ENCODE data around the gene TFEB. TPM values are rescaled to one million over a fixed set of nuclear protein-coding genes. Genes with fewer than 3 reads are reported as not detected.

Gene TFEB
- total and polyA plus RNA-seq, 2 of the 8 experiments (the other 6 are each of a cell fraction or from before 2014, with no cell fraction given): 2.3 to 6.7 TPM

DNA sequence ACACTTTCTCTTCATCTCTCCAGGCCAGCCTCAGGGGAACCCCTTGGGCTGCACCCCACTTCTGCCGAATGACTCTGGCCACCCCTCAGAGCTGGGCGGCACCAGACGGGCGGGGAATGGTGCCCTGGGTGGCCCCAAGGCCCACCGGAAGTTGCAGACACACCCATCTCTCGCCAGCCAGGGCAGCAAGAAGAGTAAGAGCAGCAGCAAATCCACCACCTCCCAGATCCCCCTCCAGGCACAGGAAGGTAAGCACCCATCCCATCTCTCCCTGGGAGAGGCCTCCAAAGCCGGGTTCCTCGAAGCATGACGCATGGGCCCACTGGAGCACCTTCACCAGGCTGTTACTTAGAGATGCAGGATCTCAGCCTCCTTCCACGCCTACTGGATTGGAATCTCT lies 85.8 kb downstream of the TFEB start:
- FAIRE-seq: no peak
- no peak for TF ChIP-seq SRF (IDR thresholded peaks at IDR 0.05; ENCODE audit: low read depth, low read length)
- TF ChIP-seq EZH2 (IDR thresholded peaks at IDR 0.05; ENCODE audit: low read depth, low read length, severe bottlenecking): no peak
- TF ChIP-seq, protein P1, sequence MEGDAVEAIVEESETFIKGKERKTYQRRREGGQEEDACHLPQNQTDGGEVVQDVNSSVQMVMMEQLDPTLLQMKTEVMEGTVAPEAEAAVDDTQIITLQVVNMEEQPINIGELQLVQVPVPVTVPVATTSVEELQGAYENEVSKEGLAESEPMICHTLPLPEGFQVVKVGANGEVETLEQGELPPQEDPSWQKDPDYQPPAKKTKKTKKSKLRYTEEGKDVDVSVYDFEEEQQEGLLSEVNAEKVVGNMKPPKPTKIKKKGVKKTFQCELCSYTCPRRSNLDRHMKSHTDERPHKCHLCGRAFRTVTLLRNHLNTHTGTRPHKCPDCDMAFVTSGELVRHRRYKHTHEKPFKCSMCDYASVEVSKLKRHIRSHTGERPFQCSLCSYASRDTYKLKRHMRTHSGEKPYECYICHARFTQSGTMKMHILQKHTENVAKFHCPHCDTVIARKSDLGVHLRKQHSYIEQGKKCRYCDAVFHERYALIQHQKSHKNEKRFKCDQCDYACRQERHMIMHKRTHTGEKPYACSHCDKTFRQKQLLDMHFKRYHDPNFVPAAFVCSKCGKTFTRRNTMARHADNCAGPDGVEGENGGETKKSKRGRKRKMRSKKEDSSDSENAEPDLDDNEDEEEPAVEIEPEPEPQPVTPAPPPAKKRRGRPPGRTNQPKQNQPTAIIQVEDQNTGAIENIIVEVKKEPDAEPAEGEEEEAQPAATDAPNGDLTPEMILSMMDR (IDR thresholded peaks at IDR 0.05; ENCODE audit: control extremely low read depth in 1 of 3, insufficient read depth in 1 of 3, low read depth in 1 of 3, low read length in 3 of 3): no peak
- no peak for TF ChIP-seq SP4 (IDR thresholded peaks at IDR 0.05; ENCODE audit: low read length)
- TF ChIP-seq SIX5 (IDR thresholded peaks at IDR 0.05; ENCODE audit: low read depth, low read length): no peak
- TF ChIP-seq EP300 (IDR thresholded peaks at IDR 0.05; ENCODE audit: borderline replicate concordance in 1 of 2, low read depth in 2 of 2, low read length in 2 of 2): no peak
- TF ChIP-seq MAFK (IDR thresholded peaks at IDR 0.05; ENCODE audit: low read depth, low read length): no peak

More for the DNA sequence above, 85.8 kb downstream of the TFEB start:
- no peak overlapping the region for H3K18ac ChIP-seq (ENCODE audit: extremely low read depth, low read length)
- H3K36me3 ChIP-seq (ENCODE audit: control insufficient read depth in 2 of 4, insufficient read depth in 4 of 4, low read length in 3 of 4): peaks cover 0 to 11% (median 2%) of the 10 kb centered on the region in 4 experiments; a peak in 5 of 8 replicates
- H2BK5ac ChIP-seq (ENCODE audit: low read depth, low read length): no peak overlapping the region
- no peak overlapping the region for H4K91ac ChIP-seq (replicated peaks; ENCODE audit: insufficient read length, low read length)
- no peak for DNase-seq (ENCODE audit: low read depth in 1 of 2, low spot score in 2 of 2)
- H3K9me3 ChIP-seq (ENCODE audit: insufficient read depth in 2 of 2, low read depth in 1 of 2, low read length in 1 of 2): no peaks in the 10 kb centered on the region
- no peak overlapping the region for H3K4me3 ChIP-seq (ENCODE audit: extremely low read depth in 1 of 4, insufficient read depth in 2 of 4, low read depth in 3 of 4, low read length in 4 of 4)
- no peak overlapping the region for H4K8ac ChIP-seq (ENCODE audit: extremely low read depth, insufficient read depth, low read length)
- H3K23me2 ChIP-seq (ENCODE audit: low read depth, low read length): no peaks in the 10 kb centered on the region; the same call in 1 of the 2 replicates
- no peak overlapping the region for H2BK120ac ChIP-seq (replicated peaks; ENCODE audit: low read depth, low read length)
- no peak overlapping the region for H2AFZ ChIP-seq (ENCODE audit: low read length)
- H2BK20ac ChIP-seq (ENCODE audit: low read length): no peak overlapping the region
- ChIA-PET POLR2A (ENCODE audit: partially characterized antibody) (no interaction called here), CTCF (ENCODE audit: partially characterized antibody) (interaction anchor here (0.6 to 6.5 kb wide), 5 partner anchors 31 to 232 kb away, joined by 3 to 32 read pairs (median 11); no protein-coding TSS in a partner anchor)
- H3K14ac ChIP-seq (ENCODE audit: insufficient read length): no peak overlapping the region
- H3K79me2 ChIP-seq (ENCODE audit: control insufficient read depth in 1 of 2, insufficient read depth in 2 of 2, low read length in 2 of 2): no peaks in the 10 kb centered on the region
- peaks cover 1 to 7% of the 10 kb centered on the region in 2 experiments for H4K20me1 ChIP-seq (replicated peaks in 1 of 2; ENCODE audit: control insufficient read depth in 1 of 2, insufficient read depth in 2 of 2, low read length in 2 of 2)
- no peak overlapping the region for H3K4me2 ChIP-seq (ENCODE audit: insufficient read depth in 1 of 2, low read depth in 2 of 2, low read length in 2 of 2)
- 99% methylated on average over 9 of the region's 10 CpGs; no CpG with 5 or more reads in 1 of the 2 experiments for WGBS, 2 experiments (ENCODE audit: extremely low coverage in 1 of 2, insufficient coverage in 1 of 2, insufficient read length in 1 of 2, insufficient replicate concordance in 2 of 2, low coverage in 1 of 2, low lambda C conversion rate in 2 of 2, missing lambda C conversion rate in 1 of 2)
- H3K4me1 ChIP-seq (replicated peaks in 1 of 4; ENCODE audit: control insufficient read depth in 3 of 4, insufficient read depth in 4 of 4, low read length in 3 of 4): peaks cover 0 to 18% (median 16%) of the 10 kb centered on the region in 4 experiments; a peak in 6 of 7 replicates
- no peak overlapping the region for H3K56ac ChIP-seq (replicated peaks; ENCODE audit: insufficient read length, low read depth, low read length)
- no peaks in the 10 kb centered on the region for H3K27me3 ChIP-seq (replicated peaks in 1 of 4; ENCODE audit: control insufficient read depth in 3 of 4, extremely low read depth in 1 of 4, insufficient read depth in 3 of 4, low read length in 3 of 4)
- no peaks in the 10 kb centered on the region; the same call in 1 of the 2 replicates for H3K79me1 ChIP-seq (ENCODE audit: low read depth, low read length)
- no peak overlapping the region for H3K27ac ChIP-seq (ENCODE audit: low read depth, low read length)
- no peak overlapping the region for H4K5ac ChIP-seq (ENCODE audit: insufficient read length, low read depth, low read length)
- no peak overlapping the region for H2BK12ac ChIP-seq (ENCODE audit: low read depth, low read length)
- no peak overlapping the region for H2BK15ac ChIP-seq (ENCODE audit: low read length)
- H3K23ac ChIP-seq (ENCODE audit: insufficient read length): no peak overlapping the region
- no peak overlapping the region for H2AK5ac ChIP-seq (ENCODE audit: low read depth, low read length)
- H3K4ac ChIP-seq (replicated peaks; ENCODE audit: insufficient read length, low read depth, low read length): no peak overlapping the region
- H3K9ac ChIP-seq (replicated peaks in 1 of 4; ENCODE audit: extremely low read depth in 1 of 4, low read depth in 3 of 4, low read length in 3 of 4): no peak overlapping the region
